ENCODE results near the gene INTS15. TPM values are rescaled to one million over a fixed set of nuclear protein-coding genes. Genes with fewer than 3 reads are reported as not detected.

The INTS15 gene
- total RNA-seq, 4 donors from 2014 or later: 21.3 to 34.5 (median 29.7) TPM

DNA sequence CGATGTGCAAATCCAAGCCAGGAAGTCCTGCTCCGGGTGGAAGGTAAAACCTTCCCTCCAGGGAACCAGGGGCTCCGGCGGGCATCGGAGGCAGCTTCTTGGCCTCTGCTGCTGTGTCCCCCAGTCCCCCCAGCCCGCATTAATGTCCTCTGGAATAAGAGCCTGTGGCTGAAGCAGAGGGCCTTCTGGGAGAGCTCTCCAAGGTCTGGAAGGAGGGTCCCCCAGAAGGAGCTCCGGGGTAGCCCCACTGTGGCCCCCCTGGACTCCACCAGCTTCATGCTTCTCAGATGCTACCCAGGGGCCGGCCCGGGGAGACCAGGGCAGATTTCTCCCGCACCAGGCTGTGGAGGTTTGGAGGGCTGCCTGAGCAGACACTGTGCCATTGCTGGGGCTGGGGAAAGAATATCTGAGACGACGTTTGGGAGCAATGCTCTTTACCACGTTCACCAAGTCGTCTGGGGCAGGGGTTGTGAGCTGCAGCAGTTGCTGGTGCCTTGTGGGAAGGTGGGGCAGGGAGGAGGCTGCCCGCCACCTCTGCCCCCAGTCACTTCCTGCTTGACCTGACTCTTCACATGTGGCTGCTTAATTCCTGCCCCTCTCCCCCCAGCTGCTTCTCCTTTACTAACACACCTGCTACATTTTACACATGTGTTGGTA, 33.9 kb downstream of the INTS15 start:
- no peak for DNase-seq (ENCODE audit: low spot score in 2 of 2)
- WGBS, 2 donors: 80 to 81% methylated on average over 12 to 15 of the region's 15 CpGs
- H3K4me3 ChIP-seq (ENCODE audit: low read depth, poor library complexity, severe bottlenecking): no peak overlapping the region
- intact Hi-C loops (cut with DNase I; ENCODE audit: low total_unique reads): no loop called here
- TF ChIP-seq, protein P1, sequence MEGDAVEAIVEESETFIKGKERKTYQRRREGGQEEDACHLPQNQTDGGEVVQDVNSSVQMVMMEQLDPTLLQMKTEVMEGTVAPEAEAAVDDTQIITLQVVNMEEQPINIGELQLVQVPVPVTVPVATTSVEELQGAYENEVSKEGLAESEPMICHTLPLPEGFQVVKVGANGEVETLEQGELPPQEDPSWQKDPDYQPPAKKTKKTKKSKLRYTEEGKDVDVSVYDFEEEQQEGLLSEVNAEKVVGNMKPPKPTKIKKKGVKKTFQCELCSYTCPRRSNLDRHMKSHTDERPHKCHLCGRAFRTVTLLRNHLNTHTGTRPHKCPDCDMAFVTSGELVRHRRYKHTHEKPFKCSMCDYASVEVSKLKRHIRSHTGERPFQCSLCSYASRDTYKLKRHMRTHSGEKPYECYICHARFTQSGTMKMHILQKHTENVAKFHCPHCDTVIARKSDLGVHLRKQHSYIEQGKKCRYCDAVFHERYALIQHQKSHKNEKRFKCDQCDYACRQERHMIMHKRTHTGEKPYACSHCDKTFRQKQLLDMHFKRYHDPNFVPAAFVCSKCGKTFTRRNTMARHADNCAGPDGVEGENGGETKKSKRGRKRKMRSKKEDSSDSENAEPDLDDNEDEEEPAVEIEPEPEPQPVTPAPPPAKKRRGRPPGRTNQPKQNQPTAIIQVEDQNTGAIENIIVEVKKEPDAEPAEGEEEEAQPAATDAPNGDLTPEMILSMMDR (IDR thresholded peaks at IDR 0.05): no peak
- TF ChIP-seq POLR2A (IDR thresholded peaks at IDR 0.05): no peak

DNA sequence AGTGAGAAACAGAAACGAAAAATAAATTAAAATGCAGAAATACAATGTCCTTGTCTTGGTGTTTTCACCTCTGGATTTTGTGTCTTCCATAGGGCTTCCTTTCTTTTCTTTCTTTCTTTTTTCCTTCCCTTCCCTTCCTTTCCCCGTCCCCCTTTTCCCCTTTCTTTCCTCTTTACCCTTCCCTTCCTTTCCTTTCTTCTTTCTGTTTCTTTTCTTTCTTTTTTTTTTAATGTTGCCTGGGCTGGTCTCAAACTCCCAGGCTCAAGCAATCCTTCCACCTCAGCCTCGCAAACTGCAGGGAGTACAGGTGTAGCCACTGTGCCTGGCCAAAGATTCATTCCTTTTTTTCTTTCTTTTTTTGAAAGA, 34.4 kb downstream of the INTS15 start:
- TF ChIP-seq POLR2A (IDR thresholded peaks at IDR 0.05): no peak
- TF ChIP-seq, protein P1 (IDR thresholded peaks at IDR 0.05): no peak
- intact Hi-C loops (cut with DNase I; ENCODE audit: low total_unique reads): no loop called here
- DNase-seq (ENCODE audit: low spot score in 2 of 2): no peak
- H3K4me3 ChIP-seq (ENCODE audit: low read depth, poor library complexity, severe bottlenecking): no peak overlapping the region
- WGBS, 2 donors: 75 to 86% methylated on average over 3 of the region's 3 CpGs

DNA sequence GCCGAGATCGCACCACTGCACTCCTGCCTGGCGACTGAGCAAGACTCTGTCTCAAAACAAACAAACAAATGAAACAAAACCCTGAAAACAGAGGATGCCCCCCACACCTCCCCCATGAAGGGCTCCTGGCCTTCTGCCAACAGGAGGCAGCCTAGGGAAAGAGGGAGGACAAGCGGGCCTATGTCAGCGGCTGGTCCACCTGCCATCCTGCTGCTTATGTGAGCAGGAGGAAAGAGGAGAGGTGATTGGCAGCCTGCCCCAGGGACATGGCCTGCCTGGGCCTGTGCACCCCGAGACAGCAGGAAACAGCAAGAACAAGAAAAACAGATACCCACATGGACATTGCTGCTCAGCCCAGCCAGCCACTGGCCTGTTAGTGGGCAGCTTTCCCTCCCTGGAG, 38.2 kb downstream of the INTS15 start:
- WGBS, 2 donors: 71 to 73% methylated on average over 6 of the region's 6 CpGs
- intact Hi-C loops (cut with DNase I; ENCODE audit: low total_unique reads): no loop called here
- H3K4me3 ChIP-seq (ENCODE audit: low read depth, poor library complexity, severe bottlenecking): no peak overlapping the region
- TF ChIP-seq, protein P1 (IDR thresholded peaks at IDR 0.05): no peak
- TF ChIP-seq POLR2A (IDR thresholded peaks at IDR 0.05): no peak
- DNase-seq (ENCODE audit: low spot score in 2 of 2): no peak

DNA sequence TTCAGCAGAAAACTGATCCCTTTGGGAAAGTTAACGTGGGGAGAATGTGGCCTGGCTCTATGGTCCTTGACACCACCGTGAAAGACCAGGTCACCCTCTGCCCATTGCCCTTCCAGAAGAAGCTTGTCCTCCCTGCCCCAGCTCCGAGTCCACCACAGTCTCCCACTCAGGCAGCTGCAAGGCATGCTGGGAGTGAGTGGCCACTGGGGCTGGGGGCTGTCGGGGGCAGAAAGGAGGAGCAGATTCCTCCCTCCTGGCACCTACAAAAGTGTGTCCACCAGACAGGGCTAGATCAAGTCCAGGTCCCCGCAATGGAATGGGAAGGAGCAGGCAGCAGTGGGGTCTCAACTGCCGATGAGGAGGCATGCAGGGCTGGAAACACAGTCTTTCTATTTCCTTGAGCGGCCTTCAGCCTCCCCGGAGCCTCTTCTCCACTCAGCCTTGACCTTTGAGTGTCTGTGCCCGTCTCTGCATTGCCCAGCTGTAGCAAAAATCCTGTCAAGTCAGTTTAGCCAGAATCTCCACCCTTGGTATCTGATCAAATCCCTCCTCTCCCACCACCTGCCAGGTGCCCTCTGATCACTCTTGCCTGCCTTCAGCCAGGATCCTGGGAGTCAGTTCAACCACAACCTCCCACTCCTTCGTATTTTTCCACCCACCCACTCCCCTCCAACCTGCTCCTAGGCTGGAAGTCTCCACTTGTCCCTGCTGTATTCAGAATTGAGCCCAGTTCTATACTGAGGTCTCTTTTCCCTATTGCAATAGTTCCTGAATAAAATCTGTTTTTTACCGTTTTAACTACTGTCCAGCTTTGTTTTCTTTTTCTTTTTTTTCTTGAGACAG, 40.4 kb downstream of the INTS15 start:
- intact Hi-C loops (cut with DNase I; ENCODE audit: low total_unique reads): no loop called here
- no peak for DNase-seq (ENCODE audit: low spot score in 2 of 2)
- H3K4me3 ChIP-seq (ENCODE audit: low read depth, poor library complexity, severe bottlenecking): no peak overlapping the region
- no peak for TF ChIP-seq POLR2A (IDR thresholded peaks at IDR 0.05)
- TF ChIP-seq, protein P1 (IDR thresholded peaks at IDR 0.05): no peak
- WGBS, 2 donors: 71 to 73% methylated on average over 11 of the region's 11 CpGs

DNA sequence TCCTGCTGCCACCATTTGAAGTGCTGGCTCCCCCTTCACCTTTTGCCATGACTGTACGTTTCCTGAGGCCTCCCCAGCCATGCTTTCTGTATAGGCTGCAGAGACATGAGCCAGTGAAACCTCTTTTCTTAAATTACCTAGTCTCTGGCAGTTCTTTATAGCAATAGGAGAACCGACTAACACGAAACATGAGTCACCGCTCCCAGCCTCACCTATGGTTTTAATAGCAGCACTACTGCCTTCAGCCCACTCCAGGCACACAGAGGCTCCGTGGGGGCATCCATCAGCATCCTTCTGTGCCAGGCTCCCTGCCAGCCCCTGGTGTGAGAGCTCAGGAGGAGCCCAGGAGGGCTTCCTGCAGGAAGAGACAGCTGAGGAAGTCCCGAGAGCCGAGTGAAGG, 41.8 kb downstream of the INTS15 start:
- no peak overlapping the region for H3K4me3 ChIP-seq (ENCODE audit: low read depth, poor library complexity, severe bottlenecking)
- TF ChIP-seq, protein P1 (IDR thresholded peaks at IDR 0.05): no peak
- TF ChIP-seq POLR2A (IDR thresholded peaks at IDR 0.05): no peak
- DNase-seq (ENCODE audit: low spot score in 2 of 2): no peak
- 76 to 83% methylated on average over 7 of the region's 7 CpGs for WGBS, 2 donors
- intact Hi-C loops (cut with DNase I; ENCODE audit: low total_unique reads): no loop called here
